ENCODE data around the gene SLC27A1.
"Not testable (repeated sequence)": the region's sequence is repeated elsewhere in the genome, so short reads cannot be mapped to it uniquely, and the experiment has no call there.

The SLC27A1 gene

GRCh38 chr19:17539238-17540117, 69.2 kb downstream of the SLC27A1 start:
- peak; percentile 34 for DNase-seq (ENCODE audit: low read depth)

- no peak for DNase-seq (ENCODE audit: low read depth)
Observed at GRCh38 chr19:17540174-17540573, 69.8 kb downstream of the SLC27A1 start.

GRCh38 chr19:17541184-17541759, 70.9 kb downstream of the SLC27A1 start:
- DNase-seq (ENCODE audit: low read depth) = no peak

GRCh38 chr19:17542042-17542441, 71.7 kb downstream of the SLC27A1 start:
- DNase-seq (ENCODE audit: low read depth) = no peak

GRCh38 chr19:17542793-17543582, 72.7 kb downstream of the SLC27A1 start:
- no peak for DNase-seq (ENCODE audit: low read depth)

GRCh38 chr19:17543986-17544385, 73.7 kb downstream of the SLC27A1 start:
- DNase-seq (ENCODE audit: low read depth) = no peak

GRCh38 chr19:17544418-17544817, 74.1 kb downstream of the SLC27A1 start:
- DNase-seq (ENCODE audit: low read depth) = no peak

GRCh38 chr19:17548145-17548544, 77.8 kb downstream of the SLC27A1 start:
- no peak for DNase-seq (ENCODE audit: low read depth)

GRCh38 chr19:17549085-17549740, 78.9 kb downstream of the SLC27A1 start:
- DNase-seq (ENCODE audit: low read depth) = no peak

GRCh38 chr19:17550076-17550667, 79.8 kb downstream of the SLC27A1 start:
- no peak for DNase-seq (ENCODE audit: low read depth)

- not testable (repeated sequence) for DNase-seq (ENCODE audit: low read depth)
Observed at GRCh38 chr19:17552735-17553134, 82.4 kb downstream of the SLC27A1 start.

GRCh38 chr19:17553256-17553655, 82.9 kb downstream of the SLC27A1 start:
- DNase-seq (ENCODE audit: low read depth) = peak; percentile 81

GRCh38 chr19:17554968-17555479, 84.7 kb downstream of the SLC27A1 start:
- no peak for DNase-seq (ENCODE audit: low read depth)

GRCh38 chr19:17555480-17555928, 85.2 kb downstream of the SLC27A1 start, which contains the start of gene COLGALT1:
Gene COLGALT1 (plus strand): TSS chr19:17555649. CDS start chr19:17555714, 65 bp downstream.
- peak; percentile 49 for DNase-seq (ENCODE audit: low read depth)
